HG02610 (cell line): ENCODE results near the gene SOCS2.

Source experiments
- ATAC-seq: cut with Tn5 transposase; IDR thresholded peaks from one replicate; pipeline ENCODE4 v1.9.1; 2021; ENCODE audit warnings: mild to moderate bottlenecking, moderate library complexity; ENCODE audit not compliant: unreplicated experiment

Gene SOCS2

GRCh38 chr12:93567174-93567573 lies 5.3 kb upstream of the SOCS2 start:
- ATAC-seq: no peak

- ATAC-seq: no peak
Observed at GRCh38 chr12:93568091-93568490, 4.4 kb upstream of the SOCS2 start.

DNA sequence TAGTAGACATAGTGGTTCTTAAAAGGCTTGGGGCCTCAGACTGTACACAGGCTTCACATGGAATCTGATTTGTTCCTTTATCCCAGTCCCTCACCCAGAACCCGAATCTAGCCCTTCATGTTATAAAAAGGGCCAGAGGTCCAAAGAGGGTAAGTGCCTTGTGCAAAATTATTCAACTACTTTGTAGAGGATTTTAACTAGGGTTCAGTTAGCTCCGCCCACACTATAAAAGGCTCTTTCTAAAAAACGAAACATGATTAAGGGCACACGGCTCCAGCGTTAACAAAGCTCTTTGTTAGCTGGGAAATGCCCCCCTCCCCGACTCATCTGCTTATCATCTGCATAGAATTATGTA lies 3.2 kb upstream of the SOCS2 start:
- no peak for ATAC-seq

- peak; percentile 46 for ATAC-seq
Observed at GRCh38 chr12:93569656-93570551, 2.6 kb upstream of the SOCS2 start.

GRCh38 chr12:93570552-93571364 lies 1.7 kb upstream of the SOCS2 start:
- peak; percentile 48 for ATAC-seq

- peak; percentile 19 for ATAC-seq
Observed at GRCh38 chr12:93571365-93571924, 1.0 kb upstream of the SOCS2 start.

DNA sequence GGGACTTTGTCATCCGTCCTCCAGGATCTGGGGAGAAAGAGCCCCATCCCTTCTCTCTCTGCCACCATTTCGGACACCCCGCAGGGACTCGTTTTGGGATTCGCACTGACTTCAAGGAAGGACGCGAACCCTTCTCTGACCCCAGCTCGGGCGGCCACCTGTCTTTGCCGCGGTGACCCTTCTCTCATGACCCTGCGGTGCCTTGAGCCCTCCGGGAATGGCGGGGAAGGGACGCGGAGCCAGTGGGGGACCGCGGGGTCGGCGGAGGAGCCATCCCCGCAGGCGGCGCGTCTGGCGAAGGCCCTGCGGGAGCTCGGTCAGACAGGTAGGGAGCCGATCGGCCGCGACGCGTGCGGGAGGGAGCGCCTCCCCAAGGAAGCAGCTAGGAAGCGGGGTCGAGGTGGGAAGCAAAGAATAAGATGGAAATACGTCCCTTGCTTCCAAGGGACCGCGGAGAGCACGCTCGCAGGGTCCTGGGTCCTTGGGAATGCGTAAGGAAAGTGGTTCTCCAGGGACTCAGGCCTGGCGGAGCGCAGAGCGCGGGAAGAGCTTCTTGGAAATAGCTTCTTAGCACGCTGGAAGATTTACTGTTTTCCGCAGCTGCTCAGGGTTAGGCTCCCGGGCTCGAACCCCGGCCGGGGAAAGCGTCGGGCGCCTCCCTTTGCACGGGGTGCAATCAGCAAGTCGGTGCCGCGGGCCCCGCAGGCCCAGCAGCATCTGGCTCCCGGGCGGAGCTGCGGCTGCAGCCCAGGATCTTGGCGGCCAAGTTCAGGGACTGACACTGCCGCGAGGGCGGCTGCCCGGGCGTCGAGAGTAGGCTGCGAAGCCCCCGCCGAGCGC lies 457 bp downstream of the SOCS2 start:
- no peak for ATAC-seq

- no peak for ATAC-seq
Observed at GRCh38 chr12:93573552-93574223, 1.2 kb downstream of the SOCS2 start.

DNA sequence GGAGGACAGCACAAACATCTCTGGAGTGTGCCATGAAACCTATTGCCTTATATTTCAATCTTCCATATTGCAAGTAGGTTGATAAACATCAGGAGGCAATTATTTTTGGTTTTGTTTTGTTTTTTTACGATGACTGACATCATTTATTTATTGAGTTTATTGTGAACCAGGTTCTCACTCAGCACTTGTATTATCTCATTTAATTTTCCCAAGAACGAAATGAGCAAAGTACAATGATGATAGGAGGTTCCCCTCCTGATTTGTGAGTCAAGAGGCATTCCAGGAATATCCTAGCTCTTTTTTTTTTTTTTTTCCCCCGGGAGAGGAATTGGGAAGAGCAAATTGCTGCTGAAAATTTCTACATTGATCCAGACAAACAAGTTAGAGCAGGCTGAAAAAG lies 4.7 kb downstream of the SOCS2 start:
- ATAC-seq: no peak

DNA sequence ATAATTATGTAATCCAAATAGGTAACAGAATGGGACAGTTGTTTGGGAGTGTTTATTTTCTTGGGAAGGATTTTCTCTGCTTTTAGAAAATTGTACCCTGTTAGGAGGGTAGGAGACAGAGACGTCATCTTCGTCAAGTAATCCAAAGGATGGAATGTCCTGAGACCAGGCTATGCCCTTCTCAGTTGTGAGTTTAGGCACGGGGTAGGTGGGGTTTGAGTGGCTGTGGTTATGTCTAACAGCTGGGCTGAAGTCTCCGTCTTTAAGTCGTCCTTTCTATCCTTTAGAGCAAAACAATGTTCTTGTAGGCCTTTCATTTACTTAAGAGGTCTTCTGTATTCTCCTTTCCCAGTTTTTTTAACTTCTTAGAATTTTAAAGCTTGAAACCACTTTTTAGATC lies 5.7 kb downstream of the SOCS2 start:
- no peak for ATAC-seq

- ATAC-seq: no peak
Observed at GRCh38 chr12:93580682-93581081, 8.2 kb downstream of the SOCS2 start.

DNA sequence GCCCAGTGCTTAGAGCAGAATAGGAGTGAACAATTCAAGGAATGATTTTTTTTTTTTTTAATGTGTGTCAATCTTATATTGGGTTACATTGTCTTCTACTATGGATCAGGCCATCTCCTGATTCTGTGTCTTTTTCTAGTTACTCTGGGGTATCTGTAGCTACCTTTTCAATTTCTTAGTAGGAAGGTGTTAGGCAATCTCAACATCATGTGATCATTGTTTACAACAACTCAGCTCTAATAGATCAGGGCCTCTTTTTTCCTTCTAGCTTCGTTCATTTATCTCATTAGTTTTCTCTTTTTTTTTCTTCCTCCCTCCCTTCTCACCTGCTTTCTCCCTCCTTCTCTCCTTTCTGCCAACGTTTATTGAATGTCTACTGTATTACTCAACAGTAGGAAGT lies 8.9 kb downstream of the SOCS2 start:
- no peak for ATAC-seq

DNA sequence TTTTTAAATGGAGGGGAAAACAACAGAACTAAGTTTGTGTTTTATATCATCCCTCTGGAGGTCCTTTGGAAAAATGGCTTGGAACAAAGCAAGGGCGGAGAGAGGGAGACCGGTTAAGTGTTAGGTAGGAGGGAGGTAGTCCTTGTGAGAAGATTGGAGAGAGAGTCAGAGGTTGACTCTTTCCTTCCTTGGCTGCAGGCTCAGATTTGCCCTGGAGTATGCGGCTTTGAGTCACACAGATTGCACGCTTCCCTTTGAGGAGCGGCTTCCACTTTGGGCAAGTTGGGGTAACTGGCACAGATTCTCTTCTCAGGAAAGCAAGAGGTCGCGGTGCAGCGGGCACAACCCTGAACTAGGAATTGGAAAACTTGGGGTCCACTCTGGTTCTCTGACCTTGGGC lies 9.9 kb downstream of the SOCS2 start:
- no peak for ATAC-seq

- no peak for ATAC-seq
Observed at GRCh38 chr12:93583627-93584392, 11.3 kb downstream of the SOCS2 start.

DNA sequence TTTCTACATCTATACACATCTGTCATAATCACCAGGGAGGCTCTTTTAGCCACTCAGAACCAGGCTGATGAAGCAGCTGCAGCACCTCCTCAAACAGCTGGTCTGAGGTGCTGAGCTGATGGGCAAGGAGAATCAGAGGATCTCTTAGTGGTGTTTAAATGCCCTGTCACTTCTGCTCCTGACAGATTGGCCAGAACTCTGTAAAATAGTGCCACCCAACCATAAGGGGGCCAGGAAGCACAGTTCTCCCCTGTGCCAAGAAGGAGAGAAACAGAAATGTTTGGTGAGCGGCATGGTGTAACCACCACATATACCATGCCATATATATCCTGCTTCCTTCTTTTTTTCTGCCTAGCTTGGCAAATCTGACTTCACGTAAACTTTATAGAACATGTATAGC lies 12.8 kb downstream of the SOCS2 start:
- ATAC-seq: no peak

DNA sequence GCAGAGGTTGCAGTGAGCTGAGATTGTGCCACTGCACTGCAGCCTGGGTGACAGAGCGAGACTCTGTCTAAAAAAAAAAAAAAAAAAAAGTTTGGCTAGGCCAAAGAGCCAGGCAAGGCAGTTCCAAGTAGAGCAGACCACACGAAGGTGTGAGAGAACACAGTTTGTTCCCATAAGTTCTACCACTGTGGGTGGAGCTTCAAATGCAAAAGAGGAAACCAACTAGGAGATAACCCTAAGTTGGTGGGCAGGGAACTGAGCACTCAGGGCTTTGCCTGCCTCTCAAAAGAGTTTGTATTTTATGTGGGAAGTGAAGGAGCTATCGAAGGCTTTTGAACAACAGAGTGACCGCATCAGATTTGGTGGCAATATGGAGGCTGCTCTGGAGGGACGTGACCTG lies 15.1 kb downstream of the SOCS2 start:
- ATAC-seq: no peak

DNA sequence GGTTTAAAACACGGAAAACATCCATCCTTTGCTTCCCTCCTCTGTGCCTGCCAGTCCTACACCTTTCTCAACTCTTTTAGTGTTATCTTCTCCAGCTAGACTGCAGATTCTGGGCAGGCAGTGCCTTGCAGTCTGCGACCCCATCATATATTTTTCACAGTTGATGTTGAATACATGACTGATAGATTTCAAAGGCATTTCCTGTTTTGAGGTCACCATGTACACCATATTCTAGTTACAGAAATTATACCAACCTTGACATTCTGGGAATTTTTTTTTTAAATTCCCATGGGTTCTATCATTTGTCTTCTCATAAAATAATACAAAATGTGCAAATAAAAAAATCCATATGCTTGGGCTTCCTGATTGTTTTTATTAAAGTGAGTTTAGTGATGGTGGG lies 16.6 kb downstream of the SOCS2 start:
- ATAC-seq: no peak

DNA sequence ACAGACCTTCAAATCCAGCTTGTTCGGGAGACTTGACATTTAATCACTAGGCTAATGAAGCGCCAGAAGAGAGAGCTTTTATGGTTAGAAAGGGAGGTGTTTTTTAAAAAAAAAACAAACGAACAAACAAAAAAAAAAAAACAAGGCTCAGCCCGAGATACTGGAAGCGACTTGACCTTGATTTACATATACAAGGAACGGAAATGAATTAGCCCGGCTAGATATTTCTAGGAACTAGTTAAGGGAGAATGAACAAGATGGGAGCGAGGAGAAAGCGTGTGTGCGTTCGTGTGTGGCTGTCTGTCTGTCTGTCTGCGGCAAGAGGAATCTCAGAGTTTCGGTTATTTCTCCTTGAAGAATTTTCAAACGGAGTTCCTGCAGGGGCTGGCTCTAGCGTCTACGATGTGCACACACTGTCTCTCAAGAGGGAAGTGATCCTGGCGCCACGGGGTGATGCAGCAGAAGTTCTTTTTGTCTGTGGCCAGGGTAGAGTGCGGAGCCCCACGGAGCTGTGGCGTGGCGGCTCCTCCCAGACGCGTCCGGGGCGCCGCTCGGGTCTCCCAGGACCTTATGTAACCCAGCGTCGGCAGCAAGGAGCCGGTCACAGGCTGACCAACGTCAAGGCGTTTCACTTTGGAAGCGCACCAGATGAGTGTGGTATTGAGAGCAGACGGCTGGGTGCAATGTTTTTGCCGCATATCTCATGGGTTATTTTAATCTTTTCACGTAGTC lies 18.8 kb downstream of the SOCS2 start:
- peak; percentile 73 for ATAC-seq
